Measurements from ENCODE around the gene OR7D2. TPM values are rescaled to one million over a fixed set of nuclear protein-coding genes. Genes with fewer than 3 reads are reported as not detected.

The OR7D2 gene
- total and polyA plus RNA-seq, 10 donors, result 0.02 to 0.03 TPM; not detected in 8

DNA sequence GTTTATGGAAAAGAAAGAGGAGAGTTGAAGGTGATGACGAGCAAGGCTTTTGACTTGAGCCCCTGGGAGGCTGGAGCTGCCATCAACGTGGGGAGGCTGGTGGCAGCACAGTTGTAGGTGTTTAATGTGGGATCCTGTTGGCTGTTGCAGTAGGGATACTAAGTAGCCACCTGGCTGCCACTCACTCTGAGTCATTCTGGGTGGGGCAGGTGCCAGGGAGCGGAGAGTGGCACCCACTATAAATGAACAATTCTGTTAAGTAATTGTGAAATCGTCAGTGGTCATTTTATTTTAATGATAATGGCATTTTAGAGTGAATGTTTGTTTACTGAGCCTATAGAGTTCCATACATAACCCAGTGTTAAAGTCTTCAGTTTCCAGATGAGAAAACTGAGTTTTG, 28.8 kb upstream of the OR7D2 start:
- Histone ChIP-seq H3K9me3 (peaks cover 5 to 78% (median 56%) of the 10 kb centered on the region in 8 donors), H3K36me3 (peaks cover 0 to 91% (median 27%) of the 10 kb centered on the region in 6 donors), H3K4me3 (no peak overlapping the region), H3K4me1 (peaks cover 0 to 40% (median 4%) of the 10 kb centered on the region in 6 donors), H3K27ac (no peak overlapping the region), H3K27me3 (replicated peaks in 1 of 7) (no peaks in the 10 kb centered on the region)
- intact Hi-C loops (cut with DNase I; ENCODE audit: low total_unique reads), result loop anchor here (10.0 kb wide), 1 partner anchor 55 kb away; no protein-coding TSS in a partner anchor
- WGBS, 5 donors, result 89 to 94% (median 91%) methylated on average over 4 of the region's 4 CpGs
- DNase-seq, result no peak
- TF ChIP-seq POLR2A (IDR thresholded peaks at IDR 0.05), result no peak
- no peak for TF ChIP-seq POLR2AphosphoS5 (IDR thresholded peaks at IDR 0.05)
- no peak for TF ChIP-seq CTCF (IDR thresholded peaks at IDR 0.05 in 8 of 11, conservative IDR thresholded peaks at IDR 0.05 in 3 of 11)

DNA sequence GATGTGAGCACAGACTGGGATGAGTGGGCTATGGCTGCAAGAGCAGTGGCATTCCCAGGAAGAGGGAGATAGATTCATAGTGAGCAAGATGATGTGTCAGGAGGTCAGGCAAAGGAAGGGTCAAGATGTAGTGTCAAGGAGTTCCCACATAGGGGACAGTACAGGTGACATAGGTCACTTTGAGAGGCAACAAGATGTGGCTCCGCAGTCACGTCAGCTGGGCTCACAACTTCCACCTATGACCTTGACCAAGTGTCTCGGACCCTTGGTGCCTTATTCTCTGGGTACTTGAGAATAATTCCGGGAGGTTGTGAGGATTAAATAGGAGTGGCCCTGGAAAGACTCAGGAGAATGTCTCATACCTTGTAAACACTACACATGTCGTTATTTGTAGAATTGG, 28.1 kb upstream of the OR7D2 start:
- TF ChIP-seq CTCF (IDR thresholded peaks at IDR 0.05 in 8 of 11, conservative IDR thresholded peaks at IDR 0.05 in 3 of 11) (no peak), POLR2A (IDR thresholded peaks at IDR 0.05) (no peak), POLR2AphosphoS5 (IDR thresholded peaks at IDR 0.05) (no peak)
- Histone ChIP-seq H3K9me3 (peaks cover 0 to 78% (median 54%) of the 10 kb centered on the region in 8 donors), H3K4me3 (no peak overlapping the region), H3K27ac (no peak overlapping the region), H3K36me3 (peaks cover 0 to 91% (median 22%) of the 10 kb centered on the region in 6 donors), H3K27me3 (replicated peaks in 1 of 7) (no peaks in the 10 kb centered on the region), H3K4me1 (peaks cover 0 to 47% (median 7%) of the 10 kb centered on the region in 6 donors)
- DNase-seq, result no peak
- 94 to 100% (median 96%) methylated on average over 5 of the region's 5 CpGs for WGBS, 5 donors
- intact Hi-C loops (cut with DNase I; ENCODE audit: low total_unique reads), result no loop called here

- Histone ChIP-seq H3K4me1 (peaks cover 5 to 54% (median 13%) of the 10 kb centered on the region in 6 donors), H3K4me3 (no peak overlapping the region), H3K9me3 (peaks cover 0 to 73% (median 49%) of the 10 kb centered on the region in 8 donors), H3K36me3 (peaks cover 0 to 92% (median 29%) of the 10 kb centered on the region in 6 donors), H3K27ac (no peak overlapping the region), H3K27me3 (replicated peaks in 1 of 7) (no peaks in the 10 kb centered on the region)
- TF ChIP-seq CTCF (IDR thresholded peaks at IDR 0.05 in 8 of 11, conservative IDR thresholded peaks at IDR 0.05 in 3 of 11) (no peak), POLR2AphosphoS5 (IDR thresholded peaks at IDR 0.05) (no peak), POLR2A (IDR thresholded peaks at IDR 0.05) (no peak)
- intact Hi-C loops (cut with DNase I; ENCODE audit: low total_unique reads), result no loop called here
- WGBS, 5 donors, result 86 to 92% (median 90%) methylated on average over 5 of the region's 5 CpGs
- no peak for DNase-seq
Measured at GRCh38 chr19:9151367-9151766, 27.4 kb upstream of the OR7D2 start.

DNA sequence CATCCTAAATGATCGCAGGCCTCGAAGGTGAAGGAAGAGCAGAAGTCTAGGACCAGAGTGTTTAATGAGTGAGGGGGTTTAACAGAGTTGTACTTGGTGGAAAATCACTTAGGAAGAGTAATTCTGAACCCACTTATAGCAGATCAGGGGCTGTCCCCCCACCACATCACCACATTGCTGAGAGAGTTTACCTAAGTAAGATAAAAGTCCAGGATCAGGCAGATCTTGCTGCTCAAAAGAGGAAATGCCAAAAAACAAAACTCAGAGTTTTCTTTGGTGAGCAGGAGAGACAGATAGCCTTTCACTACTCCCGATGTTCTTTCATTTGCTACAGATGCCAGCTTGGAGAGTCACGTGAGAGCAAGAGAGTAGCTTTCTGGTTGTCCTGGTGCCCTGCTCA, 23.2 kb upstream of the OR7D2 start:
- H3K27me3 ChIP-seq (replicated peaks in 1 of 7), result no peaks in the 10 kb centered on the region
- peaks cover 9 to 93% (median 65%) of the 10 kb centered on the region in 6 donors for H3K36me3 ChIP-seq
- 92 to 99% (median 97%) methylated on average over 4 of the region's 4 CpGs for WGBS, 5 donors
- TF ChIP-seq POLR2A (IDR thresholded peaks at IDR 0.05), result no peak
- TF ChIP-seq POLR2AphosphoS5 (IDR thresholded peaks at IDR 0.05), result no peak
- no peak for TF ChIP-seq CTCF (IDR thresholded peaks at IDR 0.05 in 8 of 11, conservative IDR thresholded peaks at IDR 0.05 in 3 of 11)
- intact Hi-C loops (cut with DNase I; ENCODE audit: low total_unique reads), result no loop called here
- H3K9me3 ChIP-seq, result peaks cover 0 to 72% (median 49%) of the 10 kb centered on the region in 8 donors
- H3K27ac ChIP-seq, result peak overlapping the region in 4 of 8 donors; percentile 48 to 78 (median 60)
- H3K4me1 ChIP-seq, result peaks cover 6 to 40% (median 16%) of the 10 kb centered on the region in 6 donors
- no peak overlapping the region for H3K4me3 ChIP-seq
- no peak for DNase-seq
